K562 (cell line): Measurements from ENCODE around the gene NBPF10. TPM values are rescaled to one million over a fixed set of nuclear protein-coding genes. Genes with fewer than 3 reads are reported as not detected.
"Not testable (repeated sequence)": the region's sequence is repeated elsewhere in the genome, so short reads cannot be mapped to it uniquely, and the experiment has no call there.

Source experiments
- ATAC-seq: fragments of 200-7000 bp; cut with Tn5 transposase; 3 replicates; pipeline ENCODE4 v1.9.1; 2020; ENCODE audit warnings: moderate library complexity
- BruUV-seq: library from RNA; stranded (reverse); fragments of 400-500 nt; replicated peaks from 2 replicates; lab custom pipeline; 2021; lab: Mats Ljungman, UMichigan
- CTCF ChIA-PET: fragments of 300-600 bp; formaldehyde crosslinking; extraction: SDS; loops from one replicate; lab custom pipeline; 2021; ENCODE audit warnings: low intra/inter-chr PET ratio; lab: Yijun Ruan, JAX
- POLR2A ChIA-PET: fragments of 300-600, 350-650 bp; sonication (Branson Sonifier 250); formaldehyde crosslinking; extraction: SDS; loops from one replicate; lab custom pipeline; 2021; ENCODE audit warnings: antibody characterized with exemption, inconsistent platforms; lab: Yijun Ruan, JAX
- DNase-seq, 4 experiments: peaks; one replicate each; pipeline versions ENCODE4 v3.0.0 to v3.0.0-alpha.2; 2011 to 2018; ENCODE audit warnings: low spot score in 3 of 4, mixed read lengths in 3 of 4; ENCODE audit errors: extremely low read depth in 1 of 4
- FAIRE-seq: peaks from 2 replicates; lab custom pipeline; 2011; peaks lifted over from hg19 to GRCh38; lab: Jason Lieb, UNC
- H2AFZ ChIP-seq: 2 replicates; pipeline ENCODE4 v1.6.0; 2011; ENCODE audit warnings: low read depth, low read length, control low read depth, inconsistent platforms
- H3K27ac ChIP-seq: fragments of 200-600 bp; 3 replicates; pipeline ENCODE4 v1.8.0; 2011; ENCODE audit warnings: low read depth, mild to moderate bottlenecking, control low read depth, inconsistent platforms, low read length, moderate library complexity, mixed read lengths; ENCODE audit errors: extremely low read depth
- H3K27me3 ChIP-seq, 2 experiments: fragments of 300-600 bp in 1 of 2; 2 replicates in 1 of 2; 3 replicates in 1 of 2; pipeline versions ENCODE4 v1.6.0 to v1.8.0; 2011; ENCODE audit warnings: inconsistent platforms in 2 of 2, low read length in 2 of 2, mild to moderate bottlenecking in 1 of 2, mixed read lengths in 1 of 2, moderate library complexity in 1 of 2; ENCODE audit not compliant: control insufficient read depth in 2 of 2, insufficient read depth in 2 of 2
- H3K36me3 ChIP-seq: fragments of 300-600 bp; 3 replicates; pipeline ENCODE4 v1.8.0; 2011; ENCODE audit warnings: mild to moderate bottlenecking, low read length, inconsistent platforms; ENCODE audit not compliant: control insufficient read depth, insufficient read depth
- H3K4me1 ChIP-seq, 2 experiments: fragments of 200-600 bp in 1 of 2; replicated peaks in 1 of 2; 2 replicates in 1 of 2; 3 replicates in 1 of 2; pipeline versions ENCODE4 v1.5.1 to v1.8.0; 2011; ENCODE audit warnings: inconsistent platforms in 2 of 2, low read length in 2 of 2, mild to moderate bottlenecking in 1 of 2, mixed read lengths in 1 of 2, moderate library complexity in 1 of 2; ENCODE audit not compliant: control insufficient read depth in 2 of 2, insufficient read depth in 2 of 2
- H3K4me2 ChIP-seq: 2 replicates; pipeline ENCODE4 v1.6.1; 2011; ENCODE audit warnings: low read length, control low read depth, inconsistent platforms, mixed read lengths; ENCODE audit not compliant: insufficient read depth
- H3K4me3 ChIP-seq: fragments of 200-600 bp; sonication (generic), shearing (Covaris generic); 2 replicates; pipeline ENCODE4 v1.5.1; 2016; ENCODE audit warnings: control low read depth, inconsistent platforms
- H3K79me2 ChIP-seq: fragments of 200-600 bp; 3 replicates; pipeline ENCODE4 v1.8.0; 2011; ENCODE audit warnings: low read length, inconsistent platforms; ENCODE audit not compliant: control insufficient read depth, insufficient read depth
- H3K9ac ChIP-seq, 2 experiments: 2 replicates each; pipeline versions ENCODE4 v1.6.0 to v1.6.1; 2011; ENCODE audit warnings: low read depth in 2 of 2, low read length in 2 of 2, control low read depth in 1 of 2, inconsistent platforms in 1 of 2, mild to moderate bottlenecking in 1 of 2, mixed read lengths in 1 of 2; ENCODE audit not compliant: insufficient read depth in 1 of 2
- H3K9me1 ChIP-seq: one replicate; pipeline ENCODE4 v1.6.0; 2011; ENCODE audit warnings: inconsistent platforms, mild to moderate bottlenecking, low read length, moderate library complexity; ENCODE audit not compliant: control insufficient read depth, insufficient read depth
- H3K9me3 ChIP-seq: replicated peaks from 2 replicates; pipeline ENCODE4 v1.5.1; 2011; ENCODE audit warnings: low read depth, low read length, inconsistent platforms; ENCODE audit not compliant: control insufficient read depth, insufficient read depth
- H4K20me1 ChIP-seq: replicated peaks from 2 replicates; pipeline ENCODE4 v1.6.1; 2011; ENCODE audit warnings: low read length, inconsistent platforms, mixed read lengths; ENCODE audit not compliant: control insufficient read depth, insufficient read depth
- WGBS: fragments of 100-300 bp; shearing (Covaris generic); methylation state at CpG from one replicate; pipeline ENCODE4 v1.1.6; 2016; ENCODE audit warnings: low coverage, mixed read lengths; ENCODE audit not compliant: insufficient coverage; ENCODE audit errors: missing lambda C conversion rate; 5-methylcytosine and 5-hydroxymethylcytosine counted together
- in situ Hi-C: fragments of 300-500 bp; cut with MboI; formaldehyde crosslinking; loops from 4 replicates; pipeline ENCODE4 v1.15.0; 2018; ENCODE audit warnings: inconsistent platforms, mixed read lengths
- intact Hi-C: fragments of 100-400 bp; cut with micrococcal nuclease; formaldehyde crosslinking; loops from 2 replicates; pipeline ENCODE4 v1.14.2; 2022
- polyA plus RNA-seq, 8 experiments: library from polyadenylated mRNA; depleted of rRNA in 4 of 8; stranded (reverse) in 5 of 8; unstranded in 3 of 8; fragments of >200 nt; fragmentation: Nextera tagmentation in 2 of 8; fragmentation: Illumina TruSeq in 1 of 8; extraction: Ambion mirVana in 2 of 8; extraction: Trizol in 1 of 8; gene quantifications; 2 replicates each; pipeline versions ENCODE4 v1.2.1 to v1.2.3, GENCODE V29; 2011 to 2014; ENCODE audit warnings: inconsistent platforms in 1 of 8, missing spikeins in 1 of 8
- total RNA-seq, 7 experiments: library from RNA; depleted of rRNA in 6 of 7; stranded (reverse); fragments of >200 nt in 6 of 7; fragmentation: Illumina TruSeq in 2 of 7; extraction: Trizol in 2 of 7; gene quantifications; 2 replicates each; pipeline versions ENCODE4 v1.2.1 to v1.2.3, GENCODE V29; 2011 to 2021; ENCODE audit warnings: low replicate concordance in 1 of 7

The NBPF10 gene
- total and polyA plus RNA-seq, 9 of the 15 experiments (the other 6 are each of a cell fraction or from before 2014, with no cell fraction given), result 0.10 to 1.2 (median 0.76) TPM

- H2AFZ ChIP-seq, ATAC-seq, in situ Hi-C loops, H3K9ac ChIP-seq, H3K27ac ChIP-seq, H3K4me3 ChIP-seq, H3K4me2 ChIP-seq, CTCF ChIA-PET, POLR2A ChIA-PET, H3K9me3 ChIP-seq, FAIRE-seq, H3K27me3 ChIP-seq, H4K20me1 ChIP-seq, DNase-seq, H3K79me2 ChIP-seq, H3K4me1 ChIP-seq, H3K9me1 ChIP-seq, BruUV-seq, intact Hi-C loops, H3K36me3 ChIP-seq: not testable (repeated sequence)
- no CpG with 5 or more reads among the region's 1 CpG for WGBS
Measured at GRCh38 chr1:146167740-146168139, 23.1 kb upstream of the NBPF10 start.

- H3K4me1 ChIP-seq, POLR2A ChIA-PET, ATAC-seq, intact Hi-C loops, H4K20me1 ChIP-seq, H3K9me3 ChIP-seq, H2AFZ ChIP-seq, H3K9me1 ChIP-seq, H3K36me3 ChIP-seq, in situ Hi-C loops, H3K9ac ChIP-seq, H3K4me3 ChIP-seq, H3K79me2 ChIP-seq, H3K4me2 ChIP-seq, FAIRE-seq, BruUV-seq, H3K27ac ChIP-seq, CTCF ChIA-PET, H3K27me3 ChIP-seq, DNase-seq: not testable (repeated sequence)
- WGBS, result no CpG with 5 or more reads among the region's 1 CpG
Measured at GRCh38 chr1:146167273-146167672, 22.7 kb upstream of the NBPF10 start.

Other genes with a start within 250 kb of the NBPF10 start
Only the 7 nearest of the 9 such genes appear.
- gene RBM8A, start 217.3 kb downstream of the NBPF10 start, total RNA-seq (2014; rRNA removed), result 235 and 257 TPM in 2 replicates
- 228 and 266 TPM in 2 replicates for gene RBM8A, start 217.3 kb downstream of the NBPF10 start, total RNA-seq (2014; rRNA removed; fragmentation: Illumina TruSeq; extraction: Trizol)
- 283 and 291 TPM in 2 replicates for gene RBM8A, start 217.3 kb downstream of the NBPF10 start, total RNA-seq (2015; rRNA removed; fragmentation: Illumina TruSeq; extraction: Trizol)
- gene RBM8A, start 217.3 kb downstream of the NBPF10 start, total RNA-seq (2021), result 206 and 215 TPM in 2 replicates
- 152 and 225 TPM in 2 replicates for gene RBM8A, start 217.3 kb downstream of the NBPF10 start, polyA plus RNA-seq (2011; rRNA removed)
- gene RBM8A, start 217.3 kb downstream of the NBPF10 start, polyA plus RNA-seq (2014; fragmentation: Illumina TruSeq; extraction: Trizol), result 240 and 324 TPM in 2 replicates
- gene RBM8A, start 217.3 kb downstream of the NBPF10 start, polyA plus RNA-seq (2014; fragmentation: Nextera tagmentation; extraction: Ambion mirVana), result 1,000 to 10,000 TPM in 1 of 2 experiments, 100 to 1,000 TPM in 1; 763 to 1,035 TPM
- gene RBM8A, start 217.3 kb downstream of the NBPF10 start, polyA plus RNA-seq (2014; rRNA removed), result 301 and 311 TPM in 2 replicates
- 7.4 and 10.7 TPM in 2 replicates for gene LIX1L, start 186.8 kb downstream of the NBPF10 start, total RNA-seq (2014; rRNA removed)
- 10.0 and 11.0 TPM in 2 replicates for gene LIX1L, start 186.8 kb downstream of the NBPF10 start, total RNA-seq (2014; rRNA removed; fragmentation: Illumina TruSeq; extraction: Trizol)
- 11.7 and 12.9 TPM in 2 replicates for gene LIX1L, start 186.8 kb downstream of the NBPF10 start, total RNA-seq (2015; rRNA removed; fragmentation: Illumina TruSeq; extraction: Trizol)
- 15.7 and 16.4 TPM in 2 replicates for gene LIX1L, start 186.8 kb downstream of the NBPF10 start, total RNA-seq (2021)
- gene LIX1L, start 186.8 kb downstream of the NBPF10 start, polyA plus RNA-seq (2011; rRNA removed), result 20.6 and 26.5 TPM in 2 replicates
- gene LIX1L, start 186.8 kb downstream of the NBPF10 start, polyA plus RNA-seq (2014; fragmentation: Illumina TruSeq; extraction: Trizol), result 10.5 and 12.5 TPM in 2 replicates
- gene LIX1L, start 186.8 kb downstream of the NBPF10 start, polyA plus RNA-seq (2014; fragmentation: Nextera tagmentation; extraction: Ambion mirVana), result 1 to 10 TPM; 4.6 to 9.2 TPM
- gene LIX1L, start 186.8 kb downstream of the NBPF10 start, polyA plus RNA-seq (2014; rRNA removed), result 13.5 and 16.1 TPM in 2 replicates
- gene ANKRD34A, start 180.2 kb downstream of the NBPF10 start, total RNA-seq (2014; rRNA removed), result 0.41 and 0.86 TPM in 2 replicates
- gene ANKRD34A, start 180.2 kb downstream of the NBPF10 start, total RNA-seq (2014; rRNA removed; fragmentation: Illumina TruSeq; extraction: Trizol), result 0.18 and 0.38 TPM in 2 replicates
- gene ANKRD34A, start 180.2 kb downstream of the NBPF10 start, total RNA-seq (2015; rRNA removed; fragmentation: Illumina TruSeq; extraction: Trizol), result 0.43 and 0.45 TPM in 2 replicates
- gene ANKRD34A, start 180.2 kb downstream of the NBPF10 start, total RNA-seq (2021), result 0.89 and 1.6 TPM in 2 replicates
- gene ANKRD34A, start 180.2 kb downstream of the NBPF10 start, polyA plus RNA-seq (2011; rRNA removed), result 0.81 and 1.0 TPM in 2 replicates
- gene ANKRD34A, start 180.2 kb downstream of the NBPF10 start, polyA plus RNA-seq (2014; fragmentation: Illumina TruSeq; extraction: Trizol), result 0.80 and 0.91 TPM in 2 replicates
- under 1 TPM; 0.06 to 0.07 TPM for gene ANKRD34A, start 180.2 kb downstream of the NBPF10 start, polyA plus RNA-seq (2014; fragmentation: Nextera tagmentation; extraction: Ambion mirVana)
- gene ANKRD34A, start 180.2 kb downstream of the NBPF10 start, polyA plus RNA-seq (2014; rRNA removed), result 0.64 and 0.81 TPM in 2 replicates
- 28.5 and 29.6 TPM in 2 replicates for gene POLR3GL, start 180.1 kb downstream of the NBPF10 start, total RNA-seq (2014; rRNA removed)
- gene POLR3GL, start 180.1 kb downstream of the NBPF10 start, total RNA-seq (2014; rRNA removed; fragmentation: Illumina TruSeq; extraction: Trizol), result 38.6 and 48.4 TPM in 2 replicates
- gene POLR3GL, start 180.1 kb downstream of the NBPF10 start, total RNA-seq (2015; rRNA removed; fragmentation: Illumina TruSeq; extraction: Trizol), result 35.2 and 38.2 TPM in 2 replicates
- 17.3 and 21.1 TPM in 2 replicates for gene POLR3GL, start 180.1 kb downstream of the NBPF10 start, total RNA-seq (2021)
- 31.0 and 39.4 TPM in 2 replicates for gene POLR3GL, start 180.1 kb downstream of the NBPF10 start, polyA plus RNA-seq (2011; rRNA removed)
- 47.6 and 47.9 TPM in 2 replicates for gene POLR3GL, start 180.1 kb downstream of the NBPF10 start, polyA plus RNA-seq (2014; fragmentation: Illumina TruSeq; extraction: Trizol)
- 10 to 100 TPM; 14.6 to 21.7 TPM for gene POLR3GL, start 180.1 kb downstream of the NBPF10 start, polyA plus RNA-seq (2014; fragmentation: Nextera tagmentation; extraction: Ambion mirVana)
- gene POLR3GL, start 180.1 kb downstream of the NBPF10 start, polyA plus RNA-seq (2014; rRNA removed), result 36.1 and 48.4 TPM in 2 replicates
- 202 and 226 TPM in 2 replicates for gene TXNIP, start 148.2 kb downstream of the NBPF10 start, total RNA-seq (2014; rRNA removed)
- gene TXNIP, start 148.2 kb downstream of the NBPF10 start, total RNA-seq (2014; rRNA removed; fragmentation: Illumina TruSeq; extraction: Trizol), result 278 and 307 TPM in 2 replicates
- gene TXNIP, start 148.2 kb downstream of the NBPF10 start, total RNA-seq (2015; rRNA removed; fragmentation: Illumina TruSeq; extraction: Trizol), result 217 and 235 TPM in 2 replicates
- gene TXNIP, start 148.2 kb downstream of the NBPF10 start, total RNA-seq (2021), result 257 and 263 TPM in 2 replicates
- 499 and 553 TPM in 2 replicates for gene TXNIP, start 148.2 kb downstream of the NBPF10 start, polyA plus RNA-seq (2011; rRNA removed)
- 253 and 295 TPM in 2 replicates for gene TXNIP, start 148.2 kb downstream of the NBPF10 start, polyA plus RNA-seq (2014; fragmentation: Illumina TruSeq; extraction: Trizol)
- gene TXNIP, start 148.2 kb downstream of the NBPF10 start, polyA plus RNA-seq (2014; fragmentation: Nextera tagmentation; extraction: Ambion mirVana), result 100 to 1,000 TPM; 120 to 237 TPM
- 249 and 259 TPM in 2 replicates for gene TXNIP, start 148.2 kb downstream of the NBPF10 start, polyA plus RNA-seq (2014; rRNA removed)
- gene HJV, start 123.1 kb downstream of the NBPF10 start, total RNA-seq (2014; rRNA removed), result 1.1 and 2.5 TPM in 2 replicates
- gene HJV, start 123.1 kb downstream of the NBPF10 start, total RNA-seq (2014; rRNA removed; fragmentation: Illumina TruSeq; extraction: Trizol), result 2.1 and 3.3 TPM in 2 replicates
- 1.9 and 2.9 TPM in 2 replicates for gene HJV, start 123.1 kb downstream of the NBPF10 start, total RNA-seq (2015; rRNA removed; fragmentation: Illumina TruSeq; extraction: Trizol)
- 2.1 and 2.9 TPM in 2 replicates for gene HJV, start 123.1 kb downstream of the NBPF10 start, total RNA-seq (2021)
- gene HJV, start 123.1 kb downstream of the NBPF10 start, polyA plus RNA-seq (2011; rRNA removed), result 3.2 and 6.6 TPM in 2 replicates
- gene HJV, start 123.1 kb downstream of the NBPF10 start, polyA plus RNA-seq (2014; fragmentation: Illumina TruSeq; extraction: Trizol), result 2.7 and 3.0 TPM in 2 replicates
- gene HJV, start 123.1 kb downstream of the NBPF10 start, polyA plus RNA-seq (2014; fragmentation: Nextera tagmentation; extraction: Ambion mirVana), result 1 to 10 TPM; 1.0 to 1.3 TPM
- gene HJV, start 123.1 kb downstream of the NBPF10 start, polyA plus RNA-seq (2014; rRNA removed), result 2.4 and 5.5 TPM in 2 replicates
- gene NOTCH2NLA, start 84.2 kb upstream of the NBPF10 start, total RNA-seq (2014; rRNA removed), result 20.4 and 28.7 TPM in 2 replicates
- 6.1 and 8.0 TPM in 2 replicates for gene NOTCH2NLA, start 84.2 kb upstream of the NBPF10 start, total RNA-seq (2014; rRNA removed; fragmentation: Illumina TruSeq; extraction: Trizol)
- gene NOTCH2NLA, start 84.2 kb upstream of the NBPF10 start, total RNA-seq (2015; rRNA removed; fragmentation: Illumina TruSeq; extraction: Trizol), result 8.7 and 10.3 TPM in 2 replicates
- gene NOTCH2NLA, start 84.2 kb upstream of the NBPF10 start, total RNA-seq (2021), result 10.1 and 10.7 TPM in 2 replicates
- gene NOTCH2NLA, start 84.2 kb upstream of the NBPF10 start, polyA plus RNA-seq (2011; rRNA removed), result 10.9 and 11.3 TPM in 2 replicates
- 5.4 and 6.1 TPM in 2 replicates for gene NOTCH2NLA, start 84.2 kb upstream of the NBPF10 start, polyA plus RNA-seq (2014; fragmentation: Illumina TruSeq; extraction: Trizol)
- gene NOTCH2NLA, start 84.2 kb upstream of the NBPF10 start, polyA plus RNA-seq (2014; fragmentation: Nextera tagmentation; extraction: Ambion mirVana), result 1 to 10 TPM; 1.5 to 1.6 TPM
- gene NOTCH2NLA, start 84.2 kb upstream of the NBPF10 start, polyA plus RNA-seq (2014; rRNA removed), result 9.3 and 10.5 TPM in 2 replicates